GM18502 (cell line): ENCODE measurements around the gene FOXL1.
"Not testable (repeated sequence)": the region's sequence is repeated elsewhere in the genome, so short reads cannot be mapped to it uniquely, and the experiment has no call there.

Experiments
- ATAC-seq: cut with Tn5 transposase; IDR thresholded peaks from one replicate; pipeline ENCODE4 v1.9.1; 2021; ENCODE audit warnings: mild to moderate bottlenecking; ENCODE audit not compliant: unreplicated experiment, poor library complexity

Gene FOXL1

DNA sequence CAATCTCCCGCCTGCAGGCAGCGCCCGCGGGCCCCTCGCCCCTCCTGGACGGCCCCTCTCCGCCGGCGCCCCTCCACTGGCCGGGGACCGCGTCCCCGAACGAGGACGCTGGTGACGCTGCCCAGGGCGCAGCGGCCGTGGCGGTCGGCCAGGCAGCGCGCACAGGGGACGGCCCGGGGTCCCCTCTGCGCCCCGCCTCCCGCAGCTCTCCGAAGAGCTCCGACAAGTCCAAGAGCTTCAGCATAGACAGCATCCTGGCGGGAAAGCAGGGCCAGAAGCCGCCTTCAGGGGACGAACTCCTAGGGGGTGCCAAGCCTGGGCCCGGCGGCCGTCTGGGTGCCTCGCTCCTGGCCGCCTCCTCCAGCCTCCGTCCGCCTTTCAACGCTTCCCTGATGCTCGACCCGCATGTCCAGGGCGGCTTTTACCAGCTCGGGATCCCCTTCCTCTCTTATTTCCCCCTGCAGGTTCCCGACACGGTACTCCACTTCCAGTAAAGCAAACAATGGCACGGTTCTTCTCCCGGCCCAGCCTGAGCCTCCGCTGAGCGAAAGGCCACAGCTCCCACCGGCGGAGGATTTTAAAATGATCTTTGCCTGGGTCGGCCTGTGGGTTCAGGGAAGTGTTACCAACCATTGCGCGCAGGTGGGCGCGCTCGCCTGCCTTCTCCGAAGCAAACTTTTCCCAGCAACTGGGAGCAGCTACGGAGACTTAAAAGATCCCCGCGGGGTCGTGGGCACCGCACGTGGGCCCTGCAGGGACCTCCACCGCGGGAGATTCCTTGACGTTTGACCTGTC lies 1.1 kb downstream of the FOXL1 start:
- ATAC-seq, result no peak

DNA sequence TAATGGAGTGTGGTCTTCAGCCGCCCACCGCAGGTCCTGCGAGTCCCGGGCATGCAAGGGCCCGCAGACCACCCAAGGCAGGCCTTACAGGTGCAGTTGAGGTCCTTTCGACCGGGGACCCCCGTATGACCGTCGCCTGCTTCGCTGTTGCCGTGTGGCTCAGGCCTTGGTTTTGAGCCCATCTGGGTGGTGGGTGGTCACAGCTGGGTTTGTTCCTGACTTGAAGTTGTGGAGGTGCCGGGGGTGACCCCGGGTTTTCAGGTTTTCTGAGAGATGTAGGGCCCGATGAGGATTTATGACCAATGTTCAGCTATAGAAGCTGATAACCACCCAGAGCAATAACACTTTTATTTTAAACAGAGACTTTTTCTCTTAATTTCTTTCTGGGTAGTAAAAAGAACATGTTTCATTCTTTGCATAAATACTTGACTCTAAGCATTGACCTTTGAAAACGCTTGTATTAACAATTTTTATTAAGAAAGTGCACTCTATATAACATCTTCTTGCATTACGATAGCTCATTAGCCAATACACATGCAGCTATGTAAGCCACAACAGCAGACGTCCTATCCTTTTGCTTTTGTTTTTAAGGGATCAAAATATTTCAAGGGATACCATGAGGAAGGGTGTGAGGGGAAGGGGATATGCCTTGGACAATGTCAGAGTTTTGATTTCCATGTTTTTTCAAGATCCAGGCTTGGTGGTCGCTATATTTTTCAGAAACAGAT lies 1.9 kb downstream of the FOXL1 start:
- ATAC-seq, result no peak

DNA sequence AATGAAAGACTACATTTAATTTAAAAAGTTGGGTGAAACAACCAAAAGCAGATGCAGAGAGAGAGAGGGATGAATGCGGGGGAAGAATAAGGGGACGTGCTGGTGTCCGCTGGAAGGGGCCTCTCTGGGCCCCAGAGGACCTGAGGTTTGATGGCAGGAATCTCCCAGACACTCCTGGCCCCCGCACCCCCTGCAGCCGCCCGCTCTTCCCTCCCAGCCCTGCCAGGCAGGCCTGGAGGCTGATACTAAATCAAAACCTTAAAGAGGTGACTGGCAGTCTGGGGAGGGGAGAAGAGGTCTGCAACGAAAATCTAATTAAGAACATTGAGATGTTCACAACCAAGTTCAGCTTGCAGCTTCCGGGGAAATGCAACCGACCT lies 2.4 kb downstream of the FOXL1 start:
- ATAC-seq, result no peak

DNA sequence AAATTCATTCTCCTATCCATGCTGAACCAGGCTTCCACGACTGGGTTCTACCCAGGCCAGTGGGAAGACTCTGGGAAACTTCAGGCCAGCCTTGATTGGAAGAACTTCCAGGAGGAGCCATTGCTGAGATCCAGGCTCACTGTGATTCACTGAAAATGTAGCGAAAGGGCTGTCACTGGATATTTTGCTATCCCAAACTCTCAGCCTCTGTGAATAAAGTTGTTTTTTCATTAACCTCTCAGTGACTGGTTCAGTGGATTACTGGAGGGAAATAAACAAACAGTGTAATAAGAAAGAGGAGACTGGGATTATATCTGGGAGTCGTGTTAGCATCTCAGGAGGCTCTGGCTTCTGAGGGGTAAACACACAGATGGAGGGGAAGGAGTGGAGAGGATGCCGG lies 3.1 kb downstream of the FOXL1 start:
- no peak for ATAC-seq

DNA sequence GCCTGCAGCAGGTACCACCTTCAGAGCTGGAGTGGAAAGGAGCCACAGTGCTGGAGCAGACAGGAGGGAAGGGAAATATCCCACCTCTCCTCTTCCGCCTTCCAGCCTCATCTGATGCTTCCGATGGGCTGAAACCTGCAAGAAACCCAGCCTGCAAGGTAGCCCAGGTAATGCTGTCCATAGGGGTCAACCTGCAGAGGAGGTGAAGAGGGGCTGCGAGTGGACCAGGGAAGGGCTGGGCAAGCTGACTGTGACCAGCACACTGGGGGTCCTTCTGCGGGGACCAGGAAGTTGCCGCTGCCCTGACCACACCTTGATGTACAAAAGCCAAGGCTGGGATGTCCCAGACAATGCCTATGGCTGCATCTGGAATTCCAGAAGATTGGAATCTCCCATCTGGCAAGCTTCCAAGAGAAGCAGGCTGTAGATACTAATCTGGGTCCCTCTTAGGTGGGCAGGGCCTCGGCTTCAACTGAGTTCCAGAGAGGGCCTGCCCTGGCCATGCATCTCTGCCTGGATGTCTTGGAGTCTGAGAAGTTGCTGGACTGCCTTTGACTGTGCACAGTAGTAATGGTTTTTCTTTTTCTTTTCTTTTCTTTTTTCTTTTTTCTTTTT lies 5.8 kb downstream of the FOXL1 start:
- no peak for ATAC-seq

DNA sequence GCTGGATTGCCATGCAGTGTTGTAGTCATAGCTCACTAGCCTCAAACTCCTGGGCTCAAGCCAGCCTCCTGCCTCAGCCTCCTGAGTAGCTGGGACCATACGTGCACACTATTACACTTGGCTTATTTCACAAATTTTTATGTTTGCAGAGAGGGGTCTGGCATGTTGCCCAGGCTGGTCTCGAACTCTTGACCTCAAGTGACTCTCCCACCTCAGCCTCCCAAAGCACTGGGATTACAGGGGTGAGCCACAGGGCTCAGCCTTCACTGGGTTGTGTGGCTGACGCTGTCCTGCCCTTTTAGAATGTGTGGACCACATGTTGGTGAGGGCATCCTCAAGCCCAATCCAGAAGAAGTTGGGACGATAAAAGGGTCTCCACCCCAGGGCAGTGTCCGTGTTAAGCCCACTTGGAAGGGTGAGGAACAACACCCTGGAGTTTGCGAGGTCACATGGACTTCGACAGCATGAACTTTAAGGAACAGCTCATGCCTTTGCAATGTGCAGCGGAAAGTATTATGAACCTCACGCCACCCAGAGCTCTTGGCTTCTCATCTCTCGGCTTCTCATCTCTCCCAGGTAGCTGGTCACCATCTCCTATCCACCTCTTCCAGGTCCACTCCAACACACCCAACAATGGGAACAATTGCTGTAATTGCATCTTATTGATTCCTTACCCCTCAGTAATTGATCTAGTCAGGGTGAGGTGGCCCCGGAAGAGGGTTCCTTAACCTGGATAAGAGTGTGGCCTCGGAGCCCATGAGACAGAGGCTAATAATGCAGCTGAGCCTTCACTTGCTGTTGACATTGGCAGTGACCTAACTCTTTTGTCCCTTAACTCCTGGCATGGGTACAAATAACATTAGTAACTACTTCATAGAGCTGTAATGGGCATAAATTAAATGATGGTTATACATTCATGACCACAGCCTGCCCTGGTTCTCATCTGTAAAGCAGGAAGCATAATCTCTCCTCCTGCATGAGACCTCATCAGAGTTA lies 6.7 kb downstream of the FOXL1 start:
- no peak for ATAC-seq

DNA sequence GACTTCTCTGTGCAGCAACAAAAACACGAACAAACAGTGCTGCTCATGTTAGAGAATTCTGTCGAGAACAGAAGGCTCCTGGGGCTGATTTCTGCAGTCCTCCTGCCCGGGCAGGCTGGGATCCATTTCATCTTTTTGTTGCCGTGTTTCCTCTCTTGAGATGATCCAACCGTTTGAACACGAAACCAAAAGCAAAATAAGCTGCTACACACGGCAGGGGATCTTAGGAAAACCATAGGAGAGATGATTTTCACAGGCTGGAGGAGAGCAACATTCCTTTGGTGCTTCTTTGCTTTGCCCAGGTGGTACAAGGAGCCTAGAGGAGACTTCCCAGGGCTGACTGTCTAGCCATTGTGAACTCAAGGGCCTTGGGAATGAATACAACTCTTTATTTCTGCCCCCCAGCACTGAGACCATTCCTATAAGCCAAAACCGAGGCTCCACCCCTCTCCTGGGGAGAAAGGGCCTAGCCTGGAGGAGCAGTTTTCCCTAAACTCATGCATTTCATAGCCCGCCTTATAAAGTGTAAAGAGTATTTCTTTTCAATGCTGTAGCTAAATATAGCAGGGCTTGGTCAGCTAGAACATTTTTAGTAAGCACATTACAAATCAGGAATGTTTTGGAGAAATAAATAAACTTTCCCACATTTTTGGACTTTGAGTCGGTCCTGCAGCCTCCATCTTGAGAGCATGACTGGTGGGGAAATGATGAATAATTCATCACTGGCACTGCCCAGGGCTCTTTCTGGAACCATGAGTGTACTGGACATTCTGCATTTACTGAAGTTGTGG lies 7.7 kb downstream of the FOXL1 start:
- no peak for ATAC-seq

DNA sequence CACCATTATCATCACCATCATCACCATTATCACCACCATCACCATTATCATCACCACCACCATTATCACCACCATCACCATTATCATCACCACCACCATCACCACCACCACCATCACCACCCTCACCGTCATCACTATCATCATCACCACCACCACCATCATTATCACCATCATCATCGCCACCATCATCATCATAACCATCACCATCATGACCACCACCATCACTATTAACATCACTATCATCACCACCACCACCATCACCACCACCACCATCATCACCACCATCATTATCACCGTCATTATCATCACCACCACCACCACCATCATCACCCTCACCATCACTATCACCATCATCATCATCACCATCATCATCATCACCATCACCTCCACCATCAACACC lies 9.1 kb downstream of the FOXL1 start:
- ATAC-seq, result no peak

DNA sequence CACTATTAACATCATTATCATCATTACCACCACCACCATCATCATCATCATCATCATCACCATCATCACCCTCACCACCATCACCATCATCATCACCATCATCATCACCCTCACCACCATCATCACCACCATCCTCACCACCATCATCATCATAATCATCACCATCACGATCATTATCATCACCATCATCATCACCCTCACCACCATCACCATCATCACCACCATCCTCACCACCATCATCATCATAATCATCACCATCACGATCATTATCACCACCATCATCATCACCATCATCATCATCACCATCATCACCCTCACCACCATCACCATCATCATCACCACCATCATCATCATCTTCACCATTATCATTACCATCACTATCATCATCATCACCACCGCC lies 9.6 kb downstream of the FOXL1 start:
- not testable (repeated sequence) for ATAC-seq

DNA sequence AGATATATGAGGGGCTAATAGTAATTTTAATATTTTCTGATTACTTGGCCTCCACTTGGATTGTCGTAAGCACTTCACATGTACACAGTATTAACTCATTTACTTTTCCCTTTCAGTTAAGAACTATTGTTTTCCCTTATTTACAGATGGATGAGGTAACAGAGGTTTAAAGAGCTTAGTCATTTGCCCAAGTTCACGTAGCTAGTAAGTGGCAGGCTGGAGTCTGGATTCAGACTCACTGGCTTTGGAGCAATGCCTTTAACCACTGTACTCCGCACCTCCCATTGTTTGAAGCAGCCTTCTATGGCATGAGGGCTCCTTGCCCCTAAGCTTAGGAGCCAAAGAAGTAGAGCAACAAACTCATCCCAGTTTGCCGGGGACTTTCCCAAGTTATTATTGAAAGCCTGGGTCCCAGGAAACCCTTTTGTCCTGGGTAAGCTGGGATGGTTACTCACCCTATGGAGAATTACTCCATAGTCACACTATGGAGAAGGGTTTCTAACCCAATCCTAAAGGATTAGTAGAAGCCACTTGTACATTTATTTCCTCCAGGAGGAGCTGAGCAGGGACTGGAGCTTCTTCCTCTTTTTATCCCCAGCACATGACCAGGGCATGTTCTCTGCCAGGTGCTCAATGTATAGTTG lies 12.3 kb downstream of the FOXL1 start:
- no peak for ATAC-seq

DNA sequence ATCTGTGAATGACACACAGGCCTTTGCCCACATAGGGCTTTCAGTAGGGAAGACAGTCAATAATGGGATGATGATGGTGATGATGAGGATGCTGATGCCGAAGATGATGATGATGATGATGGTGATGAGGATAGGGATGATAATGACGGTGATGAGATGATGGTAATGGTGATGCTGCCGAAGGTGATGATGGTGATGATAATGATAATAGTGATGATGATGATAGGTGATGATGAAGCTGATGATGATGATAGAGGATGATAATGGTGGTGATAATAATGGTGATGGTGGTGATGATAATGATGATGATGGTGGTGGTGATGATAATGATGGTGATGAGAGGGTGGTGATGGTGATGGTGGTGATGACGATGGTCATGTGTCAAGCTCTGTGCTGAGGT lies 12.9 kb downstream of the FOXL1 start:
- no peak for ATAC-seq

DNA sequence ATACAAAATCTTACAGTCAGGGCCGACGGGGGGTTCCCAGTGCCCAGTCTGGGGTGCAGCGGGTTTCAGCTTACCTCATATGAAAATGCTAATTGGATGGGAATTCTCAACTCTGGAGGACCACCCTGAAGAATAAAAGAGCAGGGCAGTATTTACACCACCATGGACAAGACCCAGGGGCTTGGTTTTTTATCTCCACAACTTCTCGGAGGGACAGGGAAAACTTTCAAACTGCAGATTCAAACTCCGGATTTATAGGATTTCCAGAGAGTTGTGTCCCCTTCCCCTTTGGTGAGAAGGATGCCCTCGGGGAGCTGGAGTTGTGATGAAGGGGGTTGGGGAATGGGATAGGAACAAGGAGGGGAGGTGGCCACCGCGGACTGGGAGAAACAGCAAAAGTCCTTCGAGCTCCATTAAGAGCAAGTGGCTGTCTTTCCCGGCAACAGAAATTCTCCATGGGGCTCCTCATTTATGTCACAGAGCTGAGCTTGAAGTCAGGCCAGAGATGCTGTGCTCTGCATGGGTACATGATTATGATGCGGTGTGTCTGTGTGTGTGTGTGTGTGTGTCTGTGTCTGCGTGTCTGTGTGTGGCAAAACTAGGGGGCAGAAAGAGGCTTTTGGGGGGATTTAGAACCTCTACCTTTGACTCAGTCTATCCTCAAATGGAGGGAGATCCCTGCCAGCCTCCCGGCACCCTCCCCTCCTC lies 15.7 kb downstream of the FOXL1 start:
- ATAC-seq, result no peak

DNA sequence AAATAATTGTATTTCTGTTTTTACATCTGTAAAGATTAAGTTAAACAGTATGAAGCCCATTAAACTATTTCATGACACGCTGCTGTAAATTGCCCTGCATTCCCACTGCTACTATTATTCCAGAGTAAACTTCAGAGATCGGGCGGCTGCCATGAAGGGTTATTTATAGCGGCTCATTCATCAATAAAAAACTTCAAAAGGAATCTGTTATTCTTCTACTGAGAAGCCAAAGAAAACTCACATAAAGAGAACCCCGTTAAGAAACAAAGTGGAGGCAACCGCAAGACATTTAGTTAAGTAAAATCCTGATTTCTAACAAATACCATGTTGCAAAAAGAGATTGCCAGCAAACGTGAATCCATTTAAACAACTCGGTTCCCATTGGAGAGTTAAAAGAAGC lies 16.4 kb downstream of the FOXL1 start:
- ATAC-seq, result no peak

DNA sequence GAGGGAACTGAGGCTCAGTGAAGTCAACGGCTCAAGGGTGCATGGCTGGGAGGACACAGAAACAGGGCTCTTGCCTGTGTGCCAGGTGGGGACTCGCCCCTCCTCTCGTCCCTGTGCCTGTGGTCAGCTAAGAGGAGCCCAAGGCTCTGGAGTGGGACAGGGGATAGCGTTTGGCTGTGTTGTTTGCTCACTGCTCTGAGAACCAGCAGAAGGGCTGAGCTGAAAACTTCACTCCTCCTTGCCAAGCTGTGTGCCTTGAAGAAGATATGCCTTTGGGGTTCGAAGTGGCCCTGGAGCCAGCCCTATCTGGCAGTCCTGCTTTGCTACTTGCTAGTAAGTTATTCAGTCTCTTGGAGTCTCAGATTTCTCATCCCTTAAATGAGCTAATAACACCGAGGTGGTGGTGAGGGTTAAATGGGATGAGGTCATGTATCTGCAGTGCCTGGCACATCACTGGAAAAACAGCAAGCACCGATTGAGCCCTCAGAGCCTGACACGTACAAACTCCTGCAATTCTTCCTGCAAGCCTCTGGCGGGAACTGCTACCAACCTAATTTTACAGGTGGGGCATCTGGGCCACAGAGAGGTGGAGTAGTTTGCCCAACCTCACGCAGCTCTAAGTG lies 17.7 kb downstream of the FOXL1 start:
- no peak for ATAC-seq

DNA sequence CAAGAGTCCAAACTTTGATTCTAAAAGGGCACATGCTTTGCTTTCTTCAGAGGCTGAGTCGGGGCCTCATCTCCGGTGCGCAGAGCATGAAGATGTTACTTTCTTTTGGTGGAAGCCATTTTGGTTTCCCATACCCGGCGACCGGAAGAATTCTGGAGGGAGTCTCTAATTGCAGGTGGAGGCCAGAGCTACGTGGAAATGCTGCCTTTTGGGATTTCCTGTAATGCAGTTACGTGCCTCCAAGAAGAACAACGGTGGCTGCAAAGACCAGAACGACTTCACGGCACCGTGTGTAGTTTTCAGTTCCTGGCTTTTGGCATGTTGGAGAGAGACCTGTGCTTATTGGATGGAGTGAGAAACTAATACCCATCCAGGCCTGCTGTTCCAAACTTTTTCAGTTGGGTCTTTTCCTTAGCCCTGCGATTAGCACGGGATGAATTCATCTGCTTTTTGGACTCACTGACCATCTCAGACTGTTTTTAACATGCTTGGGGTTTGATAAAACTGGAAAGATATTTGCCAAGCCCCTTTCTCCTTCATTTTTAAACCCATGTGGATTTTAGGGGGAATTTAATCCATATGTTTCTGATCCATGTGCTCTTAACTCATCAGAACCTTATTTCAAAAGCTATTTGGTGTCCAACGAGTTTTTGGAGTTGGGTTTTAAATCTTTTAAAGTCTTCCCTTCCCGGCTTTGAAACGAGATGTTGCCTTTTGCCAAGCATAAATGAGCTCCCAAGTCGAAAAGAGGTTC lies 19.0 kb downstream of the FOXL1 start:
- no peak for ATAC-seq

DNA sequence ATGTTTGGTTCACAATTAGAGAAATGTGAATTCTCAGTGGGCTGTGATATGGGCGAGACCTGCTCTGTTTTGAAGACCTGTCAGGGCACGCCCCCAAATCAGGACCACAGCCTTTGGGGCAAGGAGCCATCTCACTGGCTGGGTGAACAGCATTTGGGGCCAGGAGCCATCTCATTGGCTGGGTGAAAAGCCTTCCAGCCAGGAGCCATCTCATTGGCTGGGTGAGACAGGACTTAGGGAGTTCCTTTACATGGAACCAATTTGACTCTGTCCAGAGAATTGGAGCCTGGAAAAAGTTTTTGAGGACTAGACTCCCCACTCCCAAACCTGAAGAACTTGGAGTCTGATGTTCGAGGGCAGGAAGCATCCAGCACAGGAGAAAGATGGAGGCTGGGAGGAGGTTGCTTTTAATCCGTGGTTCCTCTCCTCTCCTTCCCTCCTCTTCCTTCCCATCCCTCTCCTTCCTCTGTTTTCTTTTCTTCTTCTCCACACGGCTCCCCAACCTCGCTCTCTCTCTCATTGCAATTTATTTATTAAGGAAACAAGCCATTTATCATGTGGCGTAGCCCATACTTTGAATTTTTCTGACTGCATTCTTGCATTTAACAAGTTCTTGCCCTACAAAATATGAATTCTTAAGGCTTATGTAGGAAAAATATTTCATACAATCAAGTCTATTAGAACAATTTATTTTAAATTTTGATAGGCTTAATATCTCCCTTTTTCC lies 19.7 kb downstream of the FOXL1 start:
- ATAC-seq, result no peak
